Measurements from ENCODE around the gene DYRK1B. TPM values are rescaled to one million over a fixed set of nuclear protein-coding genes. Genes with fewer than 3 reads are reported as not detected.

Gene DYRK1B
- total RNA-seq, 1 experiment from 2014 or later: 12.2 TPM

DNA sequence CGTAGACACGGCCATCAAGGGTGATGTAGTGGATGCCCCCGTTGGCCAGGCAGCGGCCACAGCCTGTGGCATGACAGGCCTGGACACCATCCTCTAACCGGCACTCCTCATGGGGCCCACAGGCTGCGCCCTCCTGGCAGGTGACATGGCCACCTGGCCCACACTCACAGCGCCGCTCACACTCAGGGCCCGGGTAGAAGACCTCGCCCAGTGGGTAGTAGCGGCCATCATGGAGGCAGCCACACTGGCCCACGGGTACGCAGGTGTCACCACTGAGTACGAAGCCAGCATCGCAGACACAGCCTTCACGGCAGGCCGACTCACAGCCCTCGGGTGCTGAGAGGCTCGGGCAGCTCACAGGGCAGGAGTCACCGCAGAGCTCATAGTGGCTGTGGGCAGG lies 39.4 kb upstream of the DYRK1B start:
- CTCF ChIA-PET: interaction anchor here (1.0 to 1.1 kb wide), 2 partner anchors 8 to 106 kb away, joined by 3 to 4 read pairs; no protein-coding TSS in a partner anchor
- no peak overlapping the region for H3K4me3 Mint-ChIP-seq
- H3K4me1 Mint-ChIP-seq: peaks cover 8% of the 10 kb centered on the region
- POLR2A ChIA-PET: no interaction called here
- H3K27ac Mint-ChIP-seq: no peak overlapping the region
- DNase-seq (ENCODE audit: low spot score) (no peak), ATAC-seq (no peak)
- no peak for TF ChIP-seq SOX15 (CRISPR knock-in tag; IDR thresholded peaks at IDR 0.05)
- no peak for TF ChIP-seq SP1 (CRISPR knock-in tag; conservative IDR thresholded peaks at IDR 0.05)
- peaks cover 7% of the 10 kb centered on the region for H3K27me3 Mint-ChIP-seq (ENCODE audit: low read depth)
- no peaks in the 10 kb centered on the region for H3K36me3 Mint-ChIP-seq
- no peaks in the 10 kb centered on the region for H3K9me3 Mint-ChIP-seq

DNA sequence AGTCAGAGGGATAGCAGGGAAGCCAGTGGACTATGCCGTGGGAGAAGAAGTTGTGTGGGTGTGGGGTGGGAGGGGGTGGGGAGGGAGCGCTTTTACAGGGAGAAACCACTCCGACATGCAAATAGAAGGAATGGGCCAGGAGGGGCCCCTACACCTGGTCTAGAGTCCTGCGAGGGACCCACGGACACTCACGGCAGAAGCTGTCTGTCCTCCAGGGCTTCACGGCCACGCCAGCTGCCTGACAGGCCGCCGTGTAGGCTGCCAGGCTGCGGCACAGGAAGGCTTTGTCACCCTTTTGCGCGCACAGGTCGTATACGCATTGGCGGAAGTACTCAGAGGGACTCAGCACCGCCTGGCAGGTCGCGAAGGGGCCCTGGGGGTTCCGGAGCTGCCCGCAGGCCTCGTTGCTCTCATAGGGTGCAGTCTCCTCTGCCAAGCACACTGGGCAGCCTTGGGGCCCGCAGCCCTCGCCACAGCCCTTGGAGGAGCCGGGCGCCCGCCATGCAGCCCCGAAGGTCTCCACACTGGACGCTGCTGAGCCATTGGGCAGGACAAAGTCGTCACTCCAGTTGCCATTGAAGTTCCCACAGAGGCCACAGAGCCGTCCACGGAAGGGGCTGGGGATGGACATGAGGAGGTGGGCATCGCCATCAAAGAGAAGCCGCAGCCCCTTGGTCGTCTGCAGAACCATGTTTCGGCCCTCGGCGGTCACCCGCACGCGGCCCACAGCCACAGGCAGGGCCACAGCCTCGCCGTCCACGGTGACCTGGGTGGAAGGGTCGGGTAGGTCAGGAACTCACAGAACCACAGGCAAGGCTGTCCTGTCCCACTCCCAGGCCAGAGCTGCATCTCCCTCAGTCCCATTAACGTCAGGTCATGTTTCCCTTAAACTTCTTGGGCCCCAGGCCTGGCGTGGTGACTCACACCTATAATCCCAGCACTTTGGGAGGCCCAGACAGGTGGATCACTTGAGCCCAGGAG lies 38.2 kb upstream of the DYRK1B start:
- POLR2A ChIA-PET: interaction anchor here (0.5 kb wide), 1 partner anchor 67 kb away, joined by 6 read pairs; no protein-coding TSS in a partner anchor
- peaks cover 8% of the 10 kb centered on the region for H3K4me1 Mint-ChIP-seq
- TF ChIP-seq, protein P1, sequence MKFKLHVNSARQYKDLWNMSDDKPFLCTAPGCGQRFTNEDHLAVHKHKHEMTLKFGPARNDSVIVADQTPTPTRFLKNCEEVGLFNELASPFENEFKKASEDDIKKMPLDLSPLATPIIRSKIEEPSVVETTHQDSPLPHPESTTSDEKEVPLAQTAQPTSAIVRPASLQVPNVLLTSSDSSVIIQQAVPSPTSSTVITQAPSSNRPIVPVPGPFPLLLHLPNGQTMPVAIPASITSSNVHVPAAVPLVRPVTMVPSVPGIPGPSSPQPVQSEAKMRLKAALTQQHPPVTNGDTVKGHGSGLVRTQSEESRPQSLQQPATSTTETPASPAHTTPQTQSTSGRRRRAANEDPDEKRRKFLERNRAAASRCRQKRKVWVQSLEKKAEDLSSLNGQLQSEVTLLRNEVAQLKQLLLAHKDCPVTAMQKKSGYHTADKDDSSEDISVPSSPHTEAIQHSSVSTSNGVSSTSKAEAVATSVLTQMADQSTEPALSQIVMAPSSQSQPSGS (CRISPR knock-in tag; IDR thresholded peaks at IDR 0.05; ENCODE audit: borderline replicate concordance, low read depth): no peak
- TF ChIP-seq ZBTB21 (CRISPR knock-in tag; IDR thresholded peaks at IDR 0.05; ENCODE audit: borderline replicate concordance): no peak
- no peak for TF ChIP-seq RORB (CRISPR knock-in tag; IDR thresholded peaks at IDR 0.05)
- TF ChIP-seq NFYB (CRISPR knock-in tag; conservative IDR thresholded peaks at IDR 0.05; ENCODE audit: low read depth): no peak
- TF ChIP-seq, protein P2, sequence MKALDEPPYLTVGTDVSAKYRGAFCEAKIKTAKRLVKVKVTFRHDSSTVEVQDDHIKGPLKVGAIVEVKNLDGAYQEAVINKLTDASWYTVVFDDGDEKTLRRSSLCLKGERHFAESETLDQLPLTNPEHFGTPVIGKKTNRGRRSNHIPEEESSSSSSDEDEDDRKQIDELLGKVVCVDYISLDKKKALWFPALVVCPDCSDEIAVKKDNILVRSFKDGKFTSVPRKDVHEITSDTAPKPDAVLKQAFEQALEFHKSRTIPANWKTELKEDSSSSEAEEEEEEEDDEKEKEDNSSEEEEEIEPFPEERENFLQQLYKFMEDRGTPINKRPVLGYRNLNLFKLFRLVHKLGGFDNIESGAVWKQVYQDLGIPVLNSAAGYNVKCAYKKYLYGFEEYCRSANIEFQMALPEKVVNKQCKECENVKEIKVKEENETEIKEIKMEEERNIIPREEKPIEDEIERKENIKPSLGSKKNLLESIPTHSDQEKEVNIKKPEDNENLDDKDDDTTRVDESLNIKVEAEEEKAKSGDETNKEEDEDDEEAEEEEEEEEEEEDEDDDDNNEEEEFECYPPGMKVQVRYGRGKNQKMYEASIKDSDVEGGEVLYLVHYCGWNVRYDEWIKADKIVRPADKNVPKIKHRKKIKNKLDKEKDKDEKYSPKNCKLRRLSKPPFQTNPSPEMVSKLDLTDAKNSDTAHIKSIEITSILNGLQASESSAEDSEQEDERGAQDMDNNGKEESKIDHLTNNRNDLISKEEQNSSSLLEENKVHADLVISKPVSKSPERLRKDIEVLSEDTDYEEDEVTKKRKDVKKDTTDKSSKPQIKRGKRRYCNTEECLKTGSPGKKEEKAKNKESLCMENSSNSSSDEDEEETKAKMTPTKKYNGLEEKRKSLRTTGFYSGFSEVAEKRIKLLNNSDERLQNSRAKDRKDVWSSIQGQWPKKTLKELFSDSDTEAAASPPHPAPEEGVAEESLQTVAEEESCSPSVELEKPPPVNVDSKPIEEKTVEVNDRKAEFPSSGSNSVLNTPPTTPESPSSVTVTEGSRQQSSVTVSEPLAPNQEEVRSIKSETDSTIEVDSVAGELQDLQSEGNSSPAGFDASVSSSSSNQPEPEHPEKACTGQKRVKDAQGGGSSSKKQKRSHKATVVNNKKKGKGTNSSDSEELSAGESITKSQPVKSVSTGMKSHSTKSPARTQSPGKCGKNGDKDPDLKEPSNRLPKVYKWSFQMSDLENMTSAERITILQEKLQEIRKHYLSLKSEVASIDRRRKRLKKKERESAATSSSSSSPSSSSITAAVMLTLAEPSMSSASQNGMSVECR (CRISPR knock-in tag; IDR thresholded peaks at IDR 0.05; ENCODE audit: borderline replicate concordance): no peak
- TF ChIP-seq SP1 (CRISPR knock-in tag; conservative IDR thresholded peaks at IDR 0.05): no peak
- no peak for TF ChIP-seq ATF1 (CRISPR knock-in tag; IDR thresholded peaks at IDR 0.05)
- H3K36me3 Mint-ChIP-seq: no peaks in the 10 kb centered on the region
- no peak for ATAC-seq
- H3K27me3 Mint-ChIP-seq (ENCODE audit: low read depth): peaks cover 7% of the 10 kb centered on the region
- H3K4me3 Mint-ChIP-seq: no peak overlapping the region
- DNase-seq (ENCODE audit: low spot score): no peak
- CTCF ChIA-PET: interaction anchor here (0.9 to 1.1 kb wide), 3 partner anchors 9 to 105 kb away, joined by 3 to 4 read pairs (median 3); no protein-coding TSS in a partner anchor
- H3K9me3 Mint-ChIP-seq: no peaks in the 10 kb centered on the region
- H3K27ac Mint-ChIP-seq: no peak overlapping the region

DNA sequence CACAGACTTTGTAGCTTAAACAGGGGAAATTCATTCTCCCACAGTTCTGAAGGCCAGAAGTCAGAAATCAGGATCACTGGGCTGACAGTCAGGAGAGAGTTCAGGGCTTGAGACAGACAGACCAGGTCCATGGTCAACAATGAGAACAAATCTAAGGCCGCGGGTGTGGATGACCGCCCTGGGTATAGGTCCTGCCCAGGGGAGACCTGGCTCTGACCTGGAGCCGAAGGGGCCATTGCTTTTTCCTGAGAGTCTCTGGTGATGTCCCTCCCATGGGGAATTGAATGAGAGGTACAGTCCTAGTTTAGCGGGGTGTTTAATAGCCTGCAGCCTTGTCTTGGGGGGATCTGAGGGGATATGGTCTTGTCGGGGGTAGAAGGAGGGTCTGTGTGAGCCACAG lies 37.4 kb upstream of the DYRK1B start:
- TF ChIP-seq IRF2 (CRISPR knock-in tag; IDR thresholded peaks at IDR 0.05; ENCODE audit: borderline replicate concordance, low read depth): no peak
- TF ChIP-seq, protein P3, sequence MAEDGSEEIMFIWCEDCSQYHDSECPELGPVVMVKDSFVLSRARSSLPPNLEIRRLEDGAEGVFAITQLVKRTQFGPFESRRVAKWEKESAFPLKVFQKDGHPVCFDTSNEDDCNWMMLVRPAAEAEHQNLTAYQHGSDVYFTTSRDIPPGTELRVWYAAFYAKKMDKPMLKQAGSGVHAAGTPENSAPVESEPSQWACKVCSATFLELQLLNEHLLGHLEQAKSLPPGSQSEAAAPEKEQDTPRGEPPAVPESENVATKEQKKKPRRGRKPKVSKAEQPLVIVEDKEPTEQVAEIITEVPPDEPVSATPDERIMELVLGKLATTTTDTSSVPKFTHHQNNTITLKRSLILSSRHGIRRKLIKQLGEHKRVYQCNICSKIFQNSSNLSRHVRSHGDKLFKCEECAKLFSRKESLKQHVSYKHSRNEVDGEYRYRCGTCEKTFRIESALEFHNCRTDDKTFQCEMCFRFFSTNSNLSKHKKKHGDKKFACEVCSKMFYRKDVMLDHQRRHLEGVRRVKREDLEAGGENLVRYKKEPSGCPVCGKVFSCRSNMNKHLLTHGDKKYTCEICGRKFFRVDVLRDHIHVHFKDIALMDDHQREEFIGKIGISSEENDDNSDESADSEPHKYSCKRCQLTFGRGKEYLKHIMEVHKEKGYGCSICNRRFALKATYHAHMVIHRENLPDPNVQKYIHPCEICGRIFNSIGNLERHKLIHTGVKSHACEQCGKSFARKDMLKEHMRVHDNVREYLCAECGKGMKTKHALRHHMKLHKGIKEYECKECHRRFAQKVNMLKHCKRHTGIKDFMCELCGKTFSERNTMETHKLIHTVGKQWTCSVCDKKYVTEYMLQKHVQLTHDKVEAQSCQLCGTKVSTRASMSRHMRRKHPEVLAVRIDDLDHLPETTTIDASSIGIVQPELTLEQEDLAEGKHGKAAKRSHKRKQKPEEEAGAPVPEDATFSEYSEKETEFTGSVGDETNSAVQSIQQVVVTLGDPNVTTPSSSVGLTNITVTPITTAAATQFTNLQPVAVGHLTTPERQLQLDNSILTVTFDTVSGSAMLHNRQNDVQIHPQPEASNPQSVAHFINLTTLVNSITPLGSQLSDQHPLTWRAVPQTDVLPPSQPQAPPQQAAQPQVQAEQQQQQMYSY (CRISPR knock-in tag; IDR thresholded peaks at IDR 0.05): no peak
- TF ChIP-seq, protein P4, sequence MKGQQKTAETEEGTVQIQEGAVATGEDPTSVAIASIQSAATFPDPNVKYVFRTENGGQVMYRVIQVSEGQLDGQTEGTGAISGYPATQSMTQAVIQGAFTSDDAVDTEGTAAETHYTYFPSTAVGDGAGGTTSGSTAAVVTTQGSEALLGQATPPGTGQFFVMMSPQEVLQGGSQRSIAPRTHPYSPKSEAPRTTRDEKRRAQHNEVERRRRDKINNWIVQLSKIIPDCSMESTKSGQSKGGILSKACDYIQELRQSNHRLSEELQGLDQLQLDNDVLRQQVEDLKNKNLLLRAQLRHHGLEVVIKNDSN (CRISPR knock-in tag; IDR thresholded peaks at IDR 0.05): no peak
- TF ChIP-seq GABPB1 (CRISPR knock-in tag; IDR thresholded peaks at IDR 0.05): no peak
- TF ChIP-seq, protein P5, sequence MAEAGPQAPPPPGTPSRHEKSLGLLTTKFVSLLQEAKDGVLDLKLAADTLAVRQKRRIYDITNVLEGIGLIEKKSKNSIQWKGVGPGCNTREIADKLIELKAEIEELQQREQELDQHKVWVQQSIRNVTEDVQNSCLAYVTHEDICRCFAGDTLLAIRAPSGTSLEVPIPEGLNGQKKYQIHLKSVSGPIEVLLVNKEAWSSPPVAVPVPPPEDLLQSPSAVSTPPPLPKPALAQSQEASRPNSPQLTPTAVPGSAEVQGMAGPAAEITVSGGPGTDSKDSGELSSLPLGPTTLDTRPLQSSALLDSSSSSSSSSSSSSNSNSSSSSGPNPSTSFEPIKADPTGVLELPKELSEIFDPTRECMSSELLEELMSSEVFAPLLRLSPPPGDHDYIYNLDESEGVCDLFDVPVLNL (CRISPR knock-in tag; IDR thresholded peaks at IDR 0.05; ENCODE audit: borderline replicate concordance, low read depth): no peak
- TF ChIP-seq, protein P6, sequence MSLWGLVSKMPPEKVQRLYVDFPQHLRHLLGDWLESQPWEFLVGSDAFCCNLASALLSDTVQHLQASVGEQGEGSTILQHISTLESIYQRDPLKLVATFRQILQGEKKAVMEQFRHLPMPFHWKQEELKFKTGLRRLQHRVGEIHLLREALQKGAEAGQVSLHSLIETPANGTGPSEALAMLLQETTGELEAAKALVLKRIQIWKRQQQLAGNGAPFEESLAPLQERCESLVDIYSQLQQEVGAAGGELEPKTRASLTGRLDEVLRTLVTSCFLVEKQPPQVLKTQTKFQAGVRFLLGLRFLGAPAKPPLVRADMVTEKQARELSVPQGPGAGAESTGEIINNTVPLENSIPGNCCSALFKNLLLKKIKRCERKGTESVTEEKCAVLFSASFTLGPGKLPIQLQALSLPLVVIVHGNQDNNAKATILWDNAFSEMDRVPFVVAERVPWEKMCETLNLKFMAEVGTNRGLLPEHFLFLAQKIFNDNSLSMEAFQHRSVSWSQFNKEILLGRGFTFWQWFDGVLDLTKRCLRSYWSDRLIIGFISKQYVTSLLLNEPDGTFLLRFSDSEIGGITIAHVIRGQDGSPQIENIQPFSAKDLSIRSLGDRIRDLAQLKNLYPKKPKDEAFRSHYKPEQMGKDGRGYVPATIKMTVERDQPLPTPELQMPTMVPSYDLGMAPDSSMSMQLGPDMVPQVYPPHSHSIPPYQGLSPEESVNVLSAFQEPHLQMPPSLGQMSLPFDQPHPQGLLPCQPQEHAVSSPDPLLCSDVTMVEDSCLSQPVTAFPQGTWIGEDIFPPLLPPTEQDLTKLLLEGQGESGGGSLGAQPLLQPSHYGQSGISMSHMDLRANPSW (CRISPR knock-in tag; conservative IDR thresholded peaks at IDR 0.05; ENCODE audit: low read depth): no peak
- ChIA-PET POLR2A (no interaction called here), CTCF (interaction anchor here (0.9 kb wide), 1 partner anchor 10 kb away, joined by 3 read pairs; no protein-coding TSS in a partner anchor)
- Mint-ChIP-seq H3K27me3 (ENCODE audit: low read depth) (peaks cover 7% of the 10 kb centered on the region), H3K36me3 (no peaks in the 10 kb centered on the region), H3K4me3 (no peak overlapping the region), H3K4me1 (peaks cover 8% of the 10 kb centered on the region), H3K27ac (no peak overlapping the region), H3K9me3 (no peaks in the 10 kb centered on the region)
- no peak for DNase-seq (ENCODE audit: low spot score)
- no peak for ATAC-seq

All from WTC11 (cell line).